Gastrocnemius medialis (tissue), 4 donors: ENCODE measurements around the gene PPP1R7. TPM values are rescaled to one million over a fixed set of nuclear protein-coding genes. Genes with fewer than 3 reads are reported as not detected.

Source experiments
- ATAC-seq, 2 donors: fragments of 150-250 bp; one replicate each; pipeline ENCODE4 v1.9.1; 2016
- DNase-seq, 2 donors: peaks; one replicate each; pipeline ENCODE4 v3.0.0-alpha.2; 2019
- H3K27ac ChIP-seq, 4 donors: fragments of 200-600 bp; sonication (generic); 1 replicate in 1 of 4; 2 replicates in 3 of 4; pipeline ENCODE4 v1.5.1; 2016 to 2018; ENCODE audit warnings: mild to moderate bottlenecking in 2 of 4, moderate library complexity in 1 of 4
- H3K27me3 ChIP-seq, 3 donors: fragments of 200-600 bp; sonication (generic) in 2 of 3; 1 replicate in 1 of 3; 2 replicates in 2 of 3; pipeline versions ENCODE4 v1.5.1 to v1.6.0; 2016 to 2019; ENCODE audit warnings: mild to moderate bottlenecking in 1 of 3, moderate library complexity in 1 of 3
- H3K36me3 ChIP-seq, 2 donors: fragments of 200-600 bp; sonication (generic) in 1 of 2; one replicate each; pipeline ENCODE4 v1.5.1; 2017 to 2018
- H3K4me1 ChIP-seq, 2 donors: fragments of 200-600 bp; sonication (generic) in 1 of 2; one replicate each; pipeline ENCODE4 v1.5.1; 2016 to 2017; ENCODE audit warnings: mild to moderate bottlenecking in 2 of 2
- H3K4me3 ChIP-seq, 4 donors: fragments of 200-600 bp; sonication (generic) in 3 of 4; 1 replicate in 1 of 4; 2 replicates in 3 of 4; pipeline ENCODE4 v1.5.1; 2016 to 2019; ENCODE audit warnings: mild to moderate bottlenecking in 2 of 4
- H3K9me3 ChIP-seq, 3 donors: fragments of 200-600 bp; sonication (generic) in 2 of 3; 1 replicate in 1 of 3; 2 replicates in 2 of 3; pipeline ENCODE4 v1.5.1; 2016 to 2019
- POLR2A ChIP-seq, 2 donors: fragments of 450-650 bp; IDR thresholded peaks; one replicate each; pipeline ENCODE4 v1.6.1; 2017; ENCODE audit warnings: antibody characterized with exemption in 2 of 2, mild to moderate bottlenecking in 2 of 2, moderate library complexity in 2 of 2
- in situ Hi-C, 4 donors: fragments of 200-750 bp; cut with MboI; loops; one replicate each; pipeline versions ENCODE4 v1.15.0 to v1.8.0; 2017; ENCODE audit warnings: low sequenced_read_pairs in 4 of 4
- intact Hi-C: fragments of 100-400 bp; cut with DNase I; formaldehyde crosslinking; loops from one replicate; pipeline ENCODE4 v1.15.1; 2023; ENCODE audit warnings: low total_unique reads
- total RNA-seq, 4 donors: library from RNA; depleted of rRNA; stranded (reverse); fragments of >200 nt; gene quantifications; one replicate each; pipeline versions ENCODE4 v1.1.0 to v1.2.3, GENCODE V29; 2016
- TF ChIP-seq, protein P1 (sequence below), 5 experiments: fragments of 450-650 bp in 3 of 5; fragments of 200-600 bp in 2 of 5; sonication (generic) in 2 of 5; IDR thresholded peaks in 4 of 5; conservative IDR thresholded peaks in 1 of 5; 1 replicate in 4 of 5; 2 replicates in 1 of 5; pipeline ENCODE4 v1.5.1; 2016 to 2019; ENCODE audit warnings: antibody characterized with exemption in 5 of 5, mild to moderate bottlenecking in 3 of 5, moderate library complexity in 3 of 5

Gene PPP1R7
- total RNA-seq, 4 donors from 2014 or later: 58.6 to 87.8 (median 67.2) TPM

DNA sequence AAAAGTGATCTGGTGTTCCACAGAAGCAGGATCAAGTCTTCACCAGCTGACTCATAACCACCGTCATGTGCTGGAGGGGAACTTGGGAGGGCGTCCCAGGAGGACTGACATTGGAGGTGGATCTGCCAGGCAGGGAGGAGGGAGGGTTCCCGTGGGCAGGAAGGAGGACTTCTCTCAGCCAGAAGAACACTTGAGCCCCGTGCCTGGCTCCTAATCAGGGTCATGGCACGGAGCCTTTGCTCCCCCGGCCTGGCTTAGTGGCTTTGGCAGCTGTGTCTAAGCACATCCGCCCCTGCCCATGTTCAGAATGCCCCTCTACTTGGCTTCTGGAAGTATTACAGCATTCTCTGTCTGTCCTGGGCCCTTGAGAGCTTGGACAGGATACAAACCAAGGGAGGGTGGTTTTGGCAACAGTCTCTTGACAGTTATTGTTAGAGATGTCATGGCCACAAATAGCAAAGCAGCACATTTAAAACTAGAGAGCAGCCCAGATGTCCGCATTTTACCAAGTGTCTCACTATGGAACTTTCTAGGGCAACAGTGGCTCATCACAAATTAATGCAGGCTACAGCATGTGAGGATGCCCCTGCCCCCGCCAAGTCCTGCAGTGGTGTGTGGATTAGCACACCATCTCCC is 11.5 kb downstream of the PPP1R7 start:
- DNase-seq (peak; percentile 95 to 99), ATAC-seq (peak; percentile 93 to 94)
- Histone ChIP-seq H3K9me3 (no peaks in the 10 kb centered on the region), H3K27me3 (no peaks in the 10 kb centered on the region), H3K4me1 (peaks cover 21 to 22% of the 10 kb centered on the region in 2 donors), H3K4me3 (no peak overlapping the region), H3K27ac (peak overlapping the region; percentile 82 to 92 (median 91)), H3K36me3 (peaks cover 0 to 56% of the 10 kb centered on the region in 2 donors)
- TF ChIP-seq POLR2A (IDR thresholded peaks at IDR 0.05): peak in 1 of 2 donors; percentile 23
- TF ChIP-seq, protein P1, sequence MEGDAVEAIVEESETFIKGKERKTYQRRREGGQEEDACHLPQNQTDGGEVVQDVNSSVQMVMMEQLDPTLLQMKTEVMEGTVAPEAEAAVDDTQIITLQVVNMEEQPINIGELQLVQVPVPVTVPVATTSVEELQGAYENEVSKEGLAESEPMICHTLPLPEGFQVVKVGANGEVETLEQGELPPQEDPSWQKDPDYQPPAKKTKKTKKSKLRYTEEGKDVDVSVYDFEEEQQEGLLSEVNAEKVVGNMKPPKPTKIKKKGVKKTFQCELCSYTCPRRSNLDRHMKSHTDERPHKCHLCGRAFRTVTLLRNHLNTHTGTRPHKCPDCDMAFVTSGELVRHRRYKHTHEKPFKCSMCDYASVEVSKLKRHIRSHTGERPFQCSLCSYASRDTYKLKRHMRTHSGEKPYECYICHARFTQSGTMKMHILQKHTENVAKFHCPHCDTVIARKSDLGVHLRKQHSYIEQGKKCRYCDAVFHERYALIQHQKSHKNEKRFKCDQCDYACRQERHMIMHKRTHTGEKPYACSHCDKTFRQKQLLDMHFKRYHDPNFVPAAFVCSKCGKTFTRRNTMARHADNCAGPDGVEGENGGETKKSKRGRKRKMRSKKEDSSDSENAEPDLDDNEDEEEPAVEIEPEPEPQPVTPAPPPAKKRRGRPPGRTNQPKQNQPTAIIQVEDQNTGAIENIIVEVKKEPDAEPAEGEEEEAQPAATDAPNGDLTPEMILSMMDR (IDR thresholded peaks at IDR 0.05 in 4 of 5, conservative IDR thresholded peaks at IDR 0.05 in 1 of 5): peak in 1 of 5 experiments; percentile 35
- intact Hi-C loops (loop anchor here (1.0 to 5.0 kb wide), 6 partner anchors 55 to 346 kb away; partner anchors contain the start of genes FARP2, HDLBP, MTERF4 and SEPTIN2), in situ Hi-C loops (no loop called here)

DNA sequence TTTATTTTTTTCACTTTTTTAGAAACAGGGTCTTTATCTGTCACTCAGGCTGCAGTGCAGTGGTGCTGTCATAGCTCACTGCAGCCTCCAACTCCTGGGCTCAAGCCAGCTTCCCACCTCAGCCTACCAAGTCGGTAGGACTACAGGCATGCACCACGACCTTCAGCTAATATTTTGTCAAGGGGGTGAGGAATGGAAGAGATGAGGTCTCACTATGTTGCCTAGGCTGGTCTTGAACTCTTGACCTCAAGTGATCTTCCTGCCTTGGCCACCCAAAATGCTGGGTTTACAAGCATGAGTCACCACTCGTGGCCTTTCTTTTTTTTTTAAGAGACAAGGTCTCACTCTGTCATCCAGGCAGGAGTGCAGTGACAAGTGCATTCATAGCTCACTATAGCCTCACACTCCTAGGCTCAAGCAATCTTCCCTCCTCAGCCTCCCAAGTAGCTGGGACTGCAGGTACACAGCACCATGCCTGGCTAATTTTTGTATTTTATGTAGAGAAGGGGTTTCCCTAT is 13.4 kb downstream of the PPP1R7 start:
- in situ Hi-C loops: no loop called here
- DNase-seq: no peak

GRCh38 chr2:241168366-241168765 is 18.1 kb downstream of the PPP1R7 start:
- TF ChIP-seq, protein P1 (IDR thresholded peaks at IDR 0.05 in 4 of 5, conservative IDR thresholded peaks at IDR 0.05 in 1 of 5): no peak
- TF ChIP-seq POLR2A (IDR thresholded peaks at IDR 0.05): no peak
- Histone ChIP-seq H3K36me3 (peaks cover 0 to 81% of the 10 kb centered on the region in 2 donors), H3K9me3 (peaks cover 0 to 3% (median 0%) of the 10 kb centered on the region in 3 donors), H3K27ac (no peak overlapping the region), H3K4me1 (peaks cover under 1 to 4% of the 10 kb centered on the region in 2 donors), H3K27me3 (no peaks in the 10 kb centered on the region), H3K4me3 (no peak overlapping the region)
- DNase-seq (no peak), ATAC-seq (no peak)
- in situ Hi-C loops: no loop called here
- intact Hi-C loops: no loop called here

More for the DNA sequence above, 13.4 kb downstream of the PPP1R7 start:
- H3K27ac ChIP-seq: no peak overlapping the region
- H3K4me3 ChIP-seq: no peak overlapping the region
- H3K9me3 ChIP-seq: no peaks in the 10 kb centered on the region
- intact Hi-C loops: loop anchor here (2.0 to 5.0 kb wide), 5 partner anchors 53 to 344 kb away; partner anchors contain the start of genes FARP2, HDLBP, SEPTIN2 and STK25
- H3K36me3 ChIP-seq: peaks cover 0 to 59% of the 10 kb centered on the region in 2 donors
- H3K27me3 ChIP-seq: no peaks in the 10 kb centered on the region
- peaks cover 21 to 22% of the 10 kb centered on the region in 2 donors for H3K4me1 ChIP-seq
- no peak for ATAC-seq
- no peak for TF ChIP-seq POLR2A (IDR thresholded peaks at IDR 0.05)
- TF ChIP-seq, protein P1 (IDR thresholded peaks at IDR 0.05 in 4 of 5, conservative IDR thresholded peaks at IDR 0.05 in 1 of 5): no peak

DNA sequence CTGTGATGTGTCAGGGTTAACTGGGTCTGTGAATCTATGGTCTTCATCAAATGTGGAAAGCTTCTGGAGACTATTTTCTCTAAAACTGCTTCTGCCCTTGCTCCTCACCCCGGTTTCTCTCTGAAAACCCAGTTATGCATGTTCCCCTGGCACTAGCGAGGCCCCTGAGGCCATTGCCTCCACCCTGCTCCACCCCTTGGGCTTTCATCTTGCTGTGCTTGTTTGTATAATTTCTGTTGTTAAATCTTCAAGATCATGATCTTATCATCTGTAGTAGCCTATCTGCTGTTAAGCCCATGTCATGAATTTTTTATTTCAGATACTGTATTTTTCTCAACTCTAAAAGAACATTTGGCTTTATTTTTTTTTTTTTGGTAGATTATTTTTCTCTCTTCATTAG is 23.3 kb downstream of the PPP1R7 start:
- Histone ChIP-seq H3K36me3 (peaks cover 0 to 66% of the 10 kb centered on the region in 2 donors), H3K4me1 (no peaks in the 10 kb centered on the region), H3K27ac (no peak overlapping the region), H3K9me3 (peaks cover 0 to 3% (median 0%) of the 10 kb centered on the region in 3 donors), H3K4me3 (no peak overlapping the region), H3K27me3 (no peaks in the 10 kb centered on the region)
- intact Hi-C loops (no loop called here), in situ Hi-C loops (no loop called here)
- DNase-seq (no peak), ATAC-seq (no peak)
- TF ChIP-seq POLR2A (IDR thresholded peaks at IDR 0.05): no peak
- TF ChIP-seq, protein P1 (IDR thresholded peaks at IDR 0.05 in 4 of 5, conservative IDR thresholded peaks at IDR 0.05 in 1 of 5): no peak
